ENCODE measurements around the gene TTC21B.
A peak's percentile ranks its signal among the peaks of the same experiment; 100 is the strongest.
"Not testable (repeated sequence)": the region's sequence is repeated elsewhere in the genome, so short reads cannot be mapped to it uniquely, and the experiment has no call there.

The TTC21B gene

GRCh38 chr2:165953655-165954606 lies at the start of gene TTC21B:
TSS of gene TTC21B (minus strand) at chr2:165953776. CDS start at chr2:165953705, 71 bp downstream.
- peak; percentile 94 for DNase-seq (ENCODE audit: low spot score)
- in situ Hi-C loops (cut with MboI; ENCODE audit: low pct_unique_long_range_greater_than_20kb, low sequenced_read_pairs, unreplicated experiment) = no loop called here
- TF ChIP-seq CTCF (IDR thresholded peaks at IDR 0.05; ENCODE audit: extremely low read depth, insufficient read depth, missing control alignments) = peak; percentile 81

GRCh38 chr2:166000401-166000800 lies 46.8 kb upstream of the TTC21B start:
- no peak for TF ChIP-seq CTCF (IDR thresholded peaks at IDR 0.05; ENCODE audit: extremely low read depth, insufficient read depth, missing control alignments)
- in situ Hi-C loops (cut with MboI; ENCODE audit: low pct_unique_long_range_greater_than_20kb, low sequenced_read_pairs, unreplicated experiment) = no loop called here
- DNase-seq (ENCODE audit: low spot score) = no peak

DNA sequence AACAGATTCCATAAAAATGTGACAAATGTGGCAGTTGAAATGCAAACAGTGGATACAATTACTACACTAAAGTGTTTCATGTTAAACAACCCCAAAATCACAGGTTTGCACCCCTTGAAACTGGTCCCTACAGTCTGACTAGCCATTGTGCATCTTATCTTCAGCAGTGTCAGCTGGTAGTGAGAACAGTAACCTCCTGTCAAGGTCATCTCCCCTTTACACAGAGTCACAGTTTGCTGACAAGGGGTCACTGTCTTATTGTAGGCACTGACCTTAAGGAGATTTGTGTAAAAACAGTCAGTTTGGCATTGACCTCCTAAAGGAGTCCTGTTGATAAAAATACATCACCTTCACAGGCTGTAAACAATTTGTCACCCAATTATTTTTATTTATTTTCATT lies 37.3 kb upstream of the TTC21B start:
- no peak for DNase-seq (ENCODE audit: low spot score)
- in situ Hi-C loops (cut with MboI; ENCODE audit: low pct_unique_long_range_greater_than_20kb, low sequenced_read_pairs, unreplicated experiment) = no loop called here
- no peak for TF ChIP-seq CTCF (IDR thresholded peaks at IDR 0.05; ENCODE audit: extremely low read depth, insufficient read depth, missing control alignments)

DNA sequence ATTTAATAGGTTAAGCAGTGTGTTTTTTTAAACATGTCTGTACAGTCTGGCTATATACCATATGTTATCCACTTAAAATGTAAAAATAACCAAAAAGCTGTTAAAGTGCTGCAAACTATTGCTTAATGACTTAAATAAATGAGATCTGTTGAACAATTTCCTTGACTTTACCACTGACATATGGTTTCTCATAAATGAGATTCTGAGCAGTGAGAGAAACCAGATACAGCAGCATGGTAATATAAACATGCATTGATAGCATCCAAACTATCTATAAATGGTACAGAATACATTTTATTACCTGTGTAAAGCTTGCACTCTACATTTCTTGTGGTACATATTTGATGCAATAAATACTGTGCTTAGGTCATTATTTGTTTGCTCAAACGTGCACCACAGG lies 36.3 kb upstream of the TTC21B start:
- no peak for DNase-seq (ENCODE audit: low spot score)
- no peak for TF ChIP-seq CTCF (IDR thresholded peaks at IDR 0.05; ENCODE audit: extremely low read depth, insufficient read depth, missing control alignments)
- in situ Hi-C loops (cut with MboI; ENCODE audit: low pct_unique_long_range_greater_than_20kb, low sequenced_read_pairs, unreplicated experiment) = no loop called here

DNA sequence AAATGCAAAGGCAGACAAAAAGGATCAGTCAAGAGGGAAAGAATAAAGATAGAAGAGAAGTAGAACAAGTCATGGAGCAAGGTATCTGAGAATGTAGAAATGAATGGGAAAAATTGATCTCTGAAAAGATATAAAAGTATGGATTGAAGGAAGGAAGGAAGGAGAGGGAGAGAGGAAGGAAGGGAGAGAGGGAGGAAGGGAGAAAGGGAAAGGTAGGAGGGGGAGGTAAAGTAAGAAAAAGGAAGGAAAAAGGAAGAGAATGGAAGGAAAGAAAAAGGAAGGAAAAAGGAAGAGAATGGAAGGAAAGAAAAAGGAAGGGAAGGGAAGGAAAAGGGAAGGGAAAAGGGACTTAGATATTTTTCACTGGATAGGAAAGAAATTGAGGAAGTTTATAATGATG lies 31.5 kb upstream of the TTC21B start:
- in situ Hi-C loops (cut with MboI; ENCODE audit: low pct_unique_long_range_greater_than_20kb, low sequenced_read_pairs, unreplicated experiment) = no loop called here
- no peak for DNase-seq (ENCODE audit: low spot score)
- TF ChIP-seq CTCF (IDR thresholded peaks at IDR 0.05; ENCODE audit: extremely low read depth, insufficient read depth, missing control alignments) = no peak

DNA sequence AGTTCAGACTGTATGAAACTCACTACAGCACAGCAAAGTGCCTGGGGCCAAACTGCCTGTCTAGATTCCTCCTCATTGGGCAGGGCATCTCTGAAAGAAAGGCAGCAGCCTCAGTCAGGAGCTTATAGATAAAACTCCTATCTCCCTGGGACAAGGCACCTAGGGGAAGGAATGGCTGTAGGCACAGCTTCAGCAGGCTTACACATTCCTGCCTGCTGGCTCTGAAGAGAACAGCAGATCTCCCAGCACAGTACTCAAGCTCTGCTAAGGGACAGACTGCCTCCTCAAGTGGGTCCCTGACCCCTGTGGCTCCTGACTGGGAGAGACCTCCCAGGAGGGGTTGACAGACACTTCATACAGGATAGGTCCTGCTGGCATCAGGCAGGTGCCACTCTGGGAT lies 18.6 kb upstream of the TTC21B start:
- DNase-seq (ENCODE audit: low spot score); in situ Hi-C loops (cut with MboI; ENCODE audit: low pct_unique_long_range_greater_than_20kb, low sequenced_read_pairs, unreplicated experiment): not testable (repeated sequence)

- DNase-seq (ENCODE audit: low spot score) = no peak
- in situ Hi-C loops (cut with MboI; ENCODE audit: low pct_unique_long_range_greater_than_20kb, low sequenced_read_pairs, unreplicated experiment) = no loop called here
- TF ChIP-seq CTCF (IDR thresholded peaks at IDR 0.05; ENCODE audit: extremely low read depth, insufficient read depth, missing control alignments) = peak; percentile 25
These were observed 17.1 kb upstream of the TTC21B start for GRCh38 chr2:165970663-165971062.
